Tibial artery (tissue), 4 donors: ENCODE data around the gene ZNF398.
"Not testable (repeated sequence)": the region's sequence is repeated elsewhere in the genome, so short reads cannot be mapped to it uniquely, and the experiment has no call there.

ENCODE experiments used
- DNase-seq, 2 donors: peaks; one replicate each; pipeline ENCODE4 v3.0.0-alpha.2; 2019
- H3K27ac ChIP-seq, 2 donors: fragments of 200-600 bp; sonication (generic) in 1 of 2; 1 replicate in 1 of 2; 2 replicates in 1 of 2; pipeline ENCODE4 v1.5.1; 2018 to 2019; ENCODE audit warnings: mild to moderate bottlenecking in 1 of 2
- H3K27me3 ChIP-seq, 2 donors: fragments of 200-600 bp; sonication (generic) in 1 of 2; one replicate each; pipeline versions ENCODE4 v1.5.1 to v1.6.0; 2016 to 2019
- H3K36me3 ChIP-seq, 3 donors: fragments of 200-600 bp; sonication (generic) in 2 of 3; one replicate each; pipeline ENCODE4 v1.5.1; 2016 to 2019; ENCODE audit warnings: mild to moderate bottlenecking in 2 of 3
- H3K4me1 ChIP-seq, 4 donors: fragments of 200-600 bp; sonication (generic) in 2 of 4; 1 replicate in 3 of 4; 2 replicates in 1 of 4; pipeline ENCODE4 v1.5.1; 2016 to 2019
- H3K4me3 ChIP-seq, 2 donors: fragments of 200-600 bp; sonication (generic) in 1 of 2; 1 replicate in 1 of 2; 2 replicates in 1 of 2; pipeline ENCODE4 v1.5.1; 2018 to 2019; ENCODE audit warnings: mild to moderate bottlenecking in 2 of 2
- H3K9me3 ChIP-seq, 3 donors: fragments of 200-600 bp; sonication (generic) in 1 of 3; one replicate each; pipeline ENCODE4 v1.5.1; 2016 to 2019
- intact Hi-C: fragments of 100-400 bp; cut with DNase I; formaldehyde crosslinking; loops from one replicate; pipeline ENCODE4 v1.15.0; 2023; ENCODE audit warnings: low total_unique reads
- TF ChIP-seq, protein P1 (sequence below), 2 experiments: fragments of 200-600 bp in 1 of 2; fragments of 450-650 bp in 1 of 2; IDR thresholded peaks; one replicate each; pipeline ENCODE4 v1.5.1; 2017 to 2019; ENCODE audit warnings: antibody characterized with exemption in 2 of 2, mild to moderate bottlenecking in 1 of 2, moderate library complexity in 1 of 2

Gene ZNF398

GRCh38 chr7:149223761-149224160, 76.5 kb downstream of the ZNF398 start:
- no peak for DNase-seq
- H3K36me3 ChIP-seq: peaks cover 29 to 81% (median 67%) of the 10 kb centered on the region in 3 donors
- no peaks in the 10 kb centered on the region for H3K27me3 ChIP-seq
- H3K27ac ChIP-seq: no peak overlapping the region
- TF ChIP-seq, protein P1, sequence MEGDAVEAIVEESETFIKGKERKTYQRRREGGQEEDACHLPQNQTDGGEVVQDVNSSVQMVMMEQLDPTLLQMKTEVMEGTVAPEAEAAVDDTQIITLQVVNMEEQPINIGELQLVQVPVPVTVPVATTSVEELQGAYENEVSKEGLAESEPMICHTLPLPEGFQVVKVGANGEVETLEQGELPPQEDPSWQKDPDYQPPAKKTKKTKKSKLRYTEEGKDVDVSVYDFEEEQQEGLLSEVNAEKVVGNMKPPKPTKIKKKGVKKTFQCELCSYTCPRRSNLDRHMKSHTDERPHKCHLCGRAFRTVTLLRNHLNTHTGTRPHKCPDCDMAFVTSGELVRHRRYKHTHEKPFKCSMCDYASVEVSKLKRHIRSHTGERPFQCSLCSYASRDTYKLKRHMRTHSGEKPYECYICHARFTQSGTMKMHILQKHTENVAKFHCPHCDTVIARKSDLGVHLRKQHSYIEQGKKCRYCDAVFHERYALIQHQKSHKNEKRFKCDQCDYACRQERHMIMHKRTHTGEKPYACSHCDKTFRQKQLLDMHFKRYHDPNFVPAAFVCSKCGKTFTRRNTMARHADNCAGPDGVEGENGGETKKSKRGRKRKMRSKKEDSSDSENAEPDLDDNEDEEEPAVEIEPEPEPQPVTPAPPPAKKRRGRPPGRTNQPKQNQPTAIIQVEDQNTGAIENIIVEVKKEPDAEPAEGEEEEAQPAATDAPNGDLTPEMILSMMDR (IDR thresholded peaks at IDR 0.05): no peak
- H3K9me3 ChIP-seq: no peaks in the 10 kb centered on the region
- no peaks in the 10 kb centered on the region for H3K4me1 ChIP-seq
- intact Hi-C loops: no loop called here
- no peak overlapping the region for H3K4me3 ChIP-seq

DNA sequence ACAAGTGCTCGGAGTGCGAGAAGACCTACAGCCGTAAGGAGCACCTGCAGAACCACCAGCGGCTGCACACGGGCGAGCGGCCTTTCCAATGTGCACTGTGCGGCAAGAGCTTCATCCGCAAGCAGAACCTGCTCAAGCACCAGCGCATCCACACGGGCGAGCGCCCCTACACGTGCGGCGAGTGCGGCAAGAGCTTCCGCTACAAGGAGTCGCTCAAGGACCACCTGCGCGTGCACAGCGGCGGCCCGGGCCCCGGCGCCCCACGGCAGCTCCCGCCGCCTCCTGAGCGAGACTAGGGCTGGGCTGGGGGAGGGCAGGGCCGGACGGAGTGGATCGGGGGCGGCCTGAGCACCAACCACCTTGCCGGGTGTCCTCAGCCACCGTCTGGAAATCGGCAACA, 77.1 kb downstream of the ZNF398 start:
- H3K27me3 ChIP-seq: no peaks in the 10 kb centered on the region
- H3K36me3 ChIP-seq: peaks cover 24 to 75% (median 61%) of the 10 kb centered on the region in 3 donors
- no peak for DNase-seq
- H3K4me1 ChIP-seq: no peaks in the 10 kb centered on the region
- intact Hi-C loops: no loop called here
- H3K27ac ChIP-seq: no peak overlapping the region
- TF ChIP-seq, protein P1 (IDR thresholded peaks at IDR 0.05): no peak
- no peaks in the 10 kb centered on the region for H3K9me3 ChIP-seq
- H3K4me3 ChIP-seq: no peak overlapping the region

GRCh38 chr7:149225106-149225505, 77.9 kb downstream of the ZNF398 start:
- TF ChIP-seq, protein P1 (IDR thresholded peaks at IDR 0.05): no peak
- Histone ChIP-seq H3K27ac (no peak overlapping the region), H3K4me3 (no peak overlapping the region), H3K36me3 (peaks cover 19 to 68% (median 54%) of the 10 kb centered on the region in 3 donors), H3K4me1 (no peaks in the 10 kb centered on the region), H3K9me3 (no peaks in the 10 kb centered on the region), H3K27me3 (no peaks in the 10 kb centered on the region)
- no peak for DNase-seq
- intact Hi-C loops: no loop called here

- TF ChIP-seq, protein P1 (IDR thresholded peaks at IDR 0.05): no peak
- Histone ChIP-seq H3K4me3 (no peak overlapping the region), H3K9me3 (no peaks in the 10 kb centered on the region), H3K36me3 (peaks cover 18 to 62% (median 48%) of the 10 kb centered on the region in 3 donors), H3K27ac (no peak overlapping the region), H3K4me1 (no peaks in the 10 kb centered on the region), H3K27me3 (no peaks in the 10 kb centered on the region)
- intact Hi-C loops: no loop called here
- no peak for DNase-seq
Measured at GRCh38 chr7:149225656-149226055, 78.4 kb downstream of the ZNF398 start.

- H3K27ac ChIP-seq, H3K4me3 ChIP-seq, H3K4me1 ChIP-seq, intact Hi-C loops, H3K9me3 ChIP-seq, H3K27me3 ChIP-seq, DNase-seq: not testable (repeated sequence)
- H3K36me3 ChIP-seq: peaks cover 12 to 55% (median 41%) of the 10 kb centered on the region in 3 donors
Measured at GRCh38 chr7:149226366-149226765, 79.1 kb downstream of the ZNF398 start.

- H3K4me3 ChIP-seq: no peak overlapping the region
- no peak for DNase-seq
- no peak overlapping the region for H3K27ac ChIP-seq
- H3K4me1 ChIP-seq: no peaks in the 10 kb centered on the region
- no peaks in the 10 kb centered on the region for H3K9me3 ChIP-seq
- H3K36me3 ChIP-seq: peaks cover 9 to 49% (median 35%) of the 10 kb centered on the region in 3 donors
- intact Hi-C loops: no loop called here
- TF ChIP-seq, protein P1 (IDR thresholded peaks at IDR 0.05): no peak
- H3K27me3 ChIP-seq: no peaks in the 10 kb centered on the region
Measured at GRCh38 chr7:149226840-149227494, 79.7 kb downstream of the ZNF398 start.
